GM12878 (cell line): ENCODE data around the gene MAFB. TPM values are rescaled to one million over a fixed set of nuclear protein-coding genes. Genes with fewer than 3 reads are reported as not detected.

Experiments used
- ATAC-seq: fragments of 200-7000 bp; cut with Tn5 transposase; 3 replicates; pipeline ENCODE4 v1.9.1; 2020; ENCODE audit warnings: mild to moderate bottlenecking, moderate library complexity
- BruUV-seq: library from RNA; stranded (reverse); fragments of 400-500 nt; replicated peaks from 2 replicates; lab custom pipeline; 2021; lab: Mats Ljungman, UMichigan
- CTCF ChIA-PET: fragments of 300-600 bp; sonication (Branson Sonifier 250); formaldehyde crosslinking; extraction: SDS; loops from one replicate; lab custom pipeline; 2021; ENCODE audit warnings: inconsistent platforms; lab: Yijun Ruan, JAX
- POLR2A ChIA-PET: fragments of 350-600 bp; formaldehyde crosslinking; extraction: SDS; loops from one replicate; lab custom pipeline; 2021; ENCODE audit warnings: inconsistent platforms; lab: Charles Lee
- RAD21 ChIA-PET: fragments of 300-600 bp; sonication (Branson Sonifier 250); formaldehyde crosslinking; loops from one replicate; lab custom pipeline; 2023; ENCODE audit warnings: antibody characterized with exemption; ENCODE audit not compliant: unreplicated experiment; lab: Charles Lee
- SMC1A ChIA-PET: fragments of 300-600 bp; sonication (Branson Sonifier 250); formaldehyde crosslinking; loops from one replicate; lab custom pipeline; 2023; ENCODE audit not compliant: unreplicated experiment, uncharacterized antibody; lab: Charles Lee
- DNase-seq: peaks from one replicate; pipeline ENCODE4 v3.0.0-alpha.2; 2011; ENCODE audit warnings: low read depth, low spot score
- FAIRE-seq: peaks from 3 replicates; lab custom pipeline; 2011; peaks lifted over from hg19 to GRCh38; lab: Jason Lieb, UNC
- H2AFZ ChIP-seq: 2 replicates; pipeline ENCODE4 v1.6.0; 2011; ENCODE audit warnings: low read depth, low read length, control low read depth; ENCODE audit not compliant: control insufficient read depth
- H3K27ac ChIP-seq: 2 replicates; pipeline ENCODE4 v1.5.1; 2011; ENCODE audit warnings: control low read depth; ENCODE audit not compliant: control insufficient read depth, insufficient read depth
- H3K27me3 ChIP-seq, 2 experiments: replicated peaks in 1 of 2; 2 replicates each; pipeline versions ENCODE4 v1.6.0 to v1.6.1; 2011; ENCODE audit warnings: low read length in 1 of 2; ENCODE audit not compliant: control insufficient read depth in 2 of 2, insufficient read depth in 2 of 2
- H3K36me3 ChIP-seq, 2 experiments: 2 replicates each; pipeline ENCODE4 v1.5.1; 2011; ENCODE audit warnings: low read length in 1 of 2; ENCODE audit not compliant: control insufficient read depth in 2 of 2, insufficient read depth in 2 of 2
- H3K4me1 ChIP-seq: 2 replicates; pipeline ENCODE4 v1.6.1; 2011; ENCODE audit warnings: mild to moderate bottlenecking, low read length, moderate library complexity, mixed read lengths; ENCODE audit not compliant: control insufficient read depth, insufficient read depth
- H3K4me2 ChIP-seq: 2 replicates; pipeline ENCODE4 v1.6.0; 2011; ENCODE audit warnings: control low read depth; ENCODE audit not compliant: control insufficient read depth, insufficient read depth
- H3K4me3 ChIP-seq: fragments of 200-600 bp; sonication (generic); 2 replicates; pipeline ENCODE4 v1.5.1; 2016
- H3K79me2 ChIP-seq: 2 replicates; pipeline ENCODE4 v1.6.0; 2011; ENCODE audit warnings: low read length; ENCODE audit not compliant: control insufficient read depth, insufficient read depth
- H3K9ac ChIP-seq: 2 replicates; pipeline ENCODE4 v1.8.0; 2011; ENCODE audit warnings: low read length, control low read depth, mixed read lengths; ENCODE audit not compliant: control insufficient read depth, insufficient read depth
- H3K9me3 ChIP-seq: replicated peaks from 3 replicates; pipeline ENCODE4 v1.5.1; 2011; ENCODE audit warnings: mild to moderate bottlenecking, low read length; ENCODE audit not compliant: control insufficient read depth, insufficient read depth
- H4K20me1 ChIP-seq: 2 replicates; pipeline ENCODE4 v1.6.0; 2011; ENCODE audit not compliant: control insufficient read depth, insufficient read depth
- ATF2 ChIP-seq: IDR thresholded peaks from 2 replicates; pipeline ENCODE4 v1.6.1; 2012; ENCODE audit warnings: low read length, inconsistent platforms
- CBX3 ChIP-seq: fragments of 200-600 bp; sonication (generic); IDR thresholded peaks from 2 replicates; pipeline ENCODE4 v1.6.1; 2016; ENCODE audit warnings: low read depth, borderline replicate concordance
- CHD4 ChIP-seq: fragments of 200-600 bp; sonication (generic); IDR thresholded peaks from 2 replicates; pipeline ENCODE4 v1.6.1; 2016; ENCODE audit warnings: mild to moderate bottlenecking
- DPF2 ChIP-seq: fragments of 450-650 bp; IDR thresholded peaks from 2 replicates; pipeline ENCODE4 v1.6.1; 2017; ENCODE audit warnings: mild to moderate bottlenecking
- EP300 ChIP-seq, 2 experiments: fragments of 150-350 bp in 1 of 2; IDR thresholded peaks; 2 replicates each; pipeline ENCODE4 v1.6.1; 2011 to 2012; ENCODE audit warnings: low read depth in 2 of 2, low read length in 2 of 2, borderline replicate concordance in 1 of 2, improper control_type of control experiment in 1 of 2, inconsistent platforms in 1 of 2; ENCODE audit not compliant: control insufficient read depth in 1 of 2
- IRF5 ChIP-seq: fragments of 450-650 bp; IDR thresholded peaks from 2 replicates; pipeline ENCODE4 v1.6.1; 2017; ENCODE audit warnings: borderline replicate concordance
- MEF2A ChIP-seq: IDR thresholded peaks from 2 replicates; pipeline ENCODE4 v1.6.1; 2011; ENCODE audit warnings: low read depth, mild to moderate bottlenecking, low read length, moderate library complexity; ENCODE audit not compliant: insufficient read depth
- POLR2A ChIP-seq: IDR thresholded peaks from 2 replicates; pipeline ENCODE4 v1.6.1; 2011; ENCODE audit warnings: low read depth, mild to moderate bottlenecking, low read length
- POLR2AphosphoS5 ChIP-seq: IDR thresholded peaks from 2 replicates; pipeline ENCODE4 v1.6.1; 2011; ENCODE audit warnings: mild to moderate bottlenecking, low read length, inconsistent platforms
- POU2F2 ChIP-seq: IDR thresholded peaks from 3 replicates; pipeline ENCODE4 v1.6.1; 2011; ENCODE audit warnings: low read depth, mild to moderate bottlenecking, low read length, borderline replicate concordance
- PRDM15 ChIP-seq: fragments of 450-650 bp; formaldehyde crosslinking; IDR thresholded peaks from 2 replicates; pipeline ENCODE4 v1.4.0; 2020; ENCODE audit warnings: mild to moderate bottlenecking, moderate library complexity
- RB1 ChIP-seq: fragments of 450-650 bp; formaldehyde crosslinking; IDR thresholded peaks from 2 replicates; pipeline ENCODE4 v1.6.1; 2017; ENCODE audit warnings: mild to moderate bottlenecking, borderline replicate concordance
- SMC3 ChIP-seq: IDR thresholded peaks from 2 replicates; pipeline ENCODE4 v1.6.1; 2011; ENCODE audit warnings: low read length, improper control_type of control experiment, borderline replicate concordance
- SUPT20H ChIP-seq: IDR thresholded peaks from 2 replicates; pipeline ENCODE4 v1.6.1; 2011; ENCODE audit warnings: low read depth, mild to moderate bottlenecking, low read length, moderate library complexity, borderline replicate concordance; ENCODE audit not compliant: control insufficient read depth
- SUZ12 ChIP-seq: fragments of 200-600 bp; sonication (generic); IDR thresholded peaks from one replicate; pipeline ENCODE4 v1.6.1; 2018; ENCODE audit warnings: antibody characterized with exemption, mild to moderate bottlenecking; ENCODE audit not compliant: unreplicated experiment
- ZNF207 ChIP-seq: fragments of 450-650 bp; IDR thresholded peaks from 2 replicates; pipeline ENCODE4 v1.6.1; 2014; ENCODE audit warnings: antibody characterized with exemption, mild to moderate bottlenecking, borderline replicate concordance
- ZNF217 ChIP-seq: fragments of 450-650 bp; IDR thresholded peaks from 2 replicates; pipeline ENCODE4 v1.6.1; 2017; ENCODE audit warnings: antibody characterized with exemption, mild to moderate bottlenecking
- whole genome bisulfite sequencing: methylation state at CpG from one replicate; pipeline ENCODE4 v1.1.6; 2016; ENCODE audit warnings: low lambda C conversion rate; ENCODE audit not compliant: insufficient replicate concordance, insufficient coverage; ENCODE audit errors: missing lambda C conversion rate; 5-methylcytosine and 5-hydroxymethylcytosine counted together
- in situ Hi-C: fragments of 300-500 bp; cut with MboI; formaldehyde crosslinking; loops from 9 replicates; pipeline ENCODE4 v1.14.3; 2018; ENCODE audit warnings: mixed read lengths
- intact Hi-C: fragments of 100-400 bp; cut with micrococcal nuclease; formaldehyde crosslinking; loops from one replicate; pipeline ENCODE4 v1.14.2; 2022; ENCODE audit not compliant: unreplicated experiment
- polyA plus RNA-seq, 11 experiments: library from polyadenylated mRNA; depleted of rRNA in 4 of 11; unstranded in 6 of 11; stranded (reverse) in 5 of 11; fragments of >200 nt; fragmentation: Nextera tagmentation in 4 of 11; fragmentation: Illumina TruSeq in 1 of 11; extraction: Ambion mirVana in 4 of 11; extraction: Trizol in 1 of 11; gene quantifications; 1 replicate in 1 of 11; 2 replicates in 10 of 11; pipeline versions ENCODE4 v1.2.1 to v1.2.3, GENCODE V29; 2011 to 2016; ENCODE audit warnings: inconsistent platforms in 2 of 11, missing spikeins in 2 of 11, low read depth in 1 of 11
- total RNA-seq, 4 experiments: library from RNA; depleted of rRNA in 3 of 4; stranded (reverse); fragments of >200 nt in 3 of 4; fragmentation: Illumina TruSeq in 1 of 4; extraction: Trizol in 1 of 4; gene quantifications; 2 replicates each; pipeline versions ENCODE4 v1.2.1 to v1.2.3, GENCODE V29; 2013 to 2021
- TF ChIP-seq, protein P1 (sequence below): IDR thresholded peaks from 2 replicates; pipeline ENCODE4 v1.6.1; 2012; ENCODE audit warnings: low read depth, low read length, improper control_type of control experiment

Gene MAFB
- total and polyA plus RNA-seq, 10 of the 15 experiments (the other 5 are each of a cell fraction or from before 2014, with no cell fraction given) = 0.01 to 0.08 (median 0.01) TPM; not detected in 7

GRCh38 chr20:40704828-40705227 lies 15.8 kb upstream of the MAFB start:
- in situ Hi-C loops = no loop called here
- no TSS peak for BruUV-seq
- no peak overlapping the region for H3K9ac ChIP-seq
- H2AFZ ChIP-seq = no peak overlapping the region
- no peak for DNase-seq
- ChIA-PET CTCF (interaction anchor here (0.7 to 1.8 kb wide), 4 partner anchors 12 to 259 kb away, joined by 3 to 6 read pairs (median 3); no protein-coding TSS in a partner anchor), RAD21 (no interaction called here), SMC1A (interaction anchor here (0.6 to 0.7 kb wide), 2 partner anchors 39 to 579 kb away, joined by 3 read pairs; no protein-coding TSS in a partner anchor), POLR2A (no interaction called here)
- no peak overlapping the region for H3K27ac ChIP-seq
- no peak for FAIRE-seq
- H3K9me3 ChIP-seq = no peaks in the 10 kb centered on the region
- no peak overlapping the region for H3K4me3 ChIP-seq
- ATAC-seq = no peak
- intact Hi-C loops = no loop called here
- no peaks in the 10 kb centered on the region for H3K79me2 ChIP-seq
- peaks cover 2% of the 10 kb centered on the region; the same call in 1 of the 2 replicates for H3K4me1 ChIP-seq
- no peaks in the 10 kb centered on the region for H4K20me1 ChIP-seq
- H3K27me3 ChIP-seq = no peaks in the 10 kb centered on the region
- WGBS = 17% methylated on average over 4 of the region's 4 CpGs
- no peak overlapping the region for H3K4me2 ChIP-seq
- H3K36me3 ChIP-seq = no peaks in the 10 kb centered on the region
- no peak for TF ChIP-seq PRDM15 (CRISPR knock-in tag)
- TF ChIP-seq DPF2 = no peak
- TF ChIP-seq CHD4 = no peak
- no peak for TF ChIP-seq SMC3
- TF ChIP-seq POU2F2 = no peak
- TF ChIP-seq IRF5 = no peak
- no peak for TF ChIP-seq RB1
- no peak for TF ChIP-seq ZNF217
- TF ChIP-seq, protein P1, sequence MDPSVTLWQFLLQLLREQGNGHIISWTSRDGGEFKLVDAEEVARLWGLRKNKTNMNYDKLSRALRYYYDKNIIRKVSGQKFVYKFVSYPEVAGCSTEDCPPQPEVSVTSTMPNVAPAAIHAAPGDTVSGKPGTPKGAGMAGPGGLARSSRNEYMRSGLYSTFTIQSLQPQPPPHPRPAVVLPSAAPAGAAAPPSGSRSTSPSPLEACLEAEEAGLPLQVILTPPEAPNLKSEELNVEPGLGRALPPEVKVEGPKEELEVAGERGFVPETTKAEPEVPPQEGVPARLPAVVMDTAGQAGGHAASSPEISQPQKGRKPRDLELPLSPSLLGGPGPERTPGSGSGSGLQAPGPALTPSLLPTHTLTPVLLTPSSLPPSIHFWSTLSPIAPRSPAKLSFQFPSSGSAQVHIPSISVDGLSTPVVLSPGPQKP = no peak
- TF ChIP-seq MEF2A = no peak
- no peak for TF ChIP-seq POLR2AphosphoS5
- no peak for TF ChIP-seq SUPT20H
- no peak for TF ChIP-seq CBX3
- TF ChIP-seq ZNF207 = no peak
- TF ChIP-seq EP300 (IDR thresholded peaks at IDR 0.05; ENCODE audit: borderline replicate concordance in 1 of 2, control insufficient read depth in 1 of 2, low read depth in 2 of 2, low read length in 2 of 2) = no peak
- TF ChIP-seq ATF2 = no peak
- TF ChIP-seq POLR2A = no peak
- no peak for TF ChIP-seq SUZ12
